ENCODE results near the gene MRPS26.
"Not testable (repeated sequence)": the region's sequence is repeated elsewhere in the genome, so short reads cannot be mapped to it uniquely, and the experiment has no call there.

Gene MRPS26

GRCh38 chr20:3074812-3075211, 29.0 kb downstream of the MRPS26 start:
- no peak overlapping the region for H3K4me2 ChIP-seq
- no peak overlapping the region for H2AFZ ChIP-seq (ENCODE audit: low read depth)
- TF ChIP-seq CTCF (conservative IDR thresholded peaks at IDR 0.05; ENCODE audit: low read depth, low read length), result no peak
- no peak overlapping the region for H3K27ac ChIP-seq
- no peaks in the 10 kb centered on the region for H4K20me1 ChIP-seq (ENCODE audit: insufficient read depth)
- no peak overlapping the region for H3K9ac ChIP-seq
- H3K27me3 ChIP-seq (ENCODE audit: insufficient read depth, low read depth), result no peaks in the 10 kb centered on the region
- no peaks in the 10 kb centered on the region for H3K36me3 ChIP-seq (ENCODE audit: insufficient read depth)
- H3K4me1 ChIP-seq (ENCODE audit: low read depth, poor library complexity, severe bottlenecking), result no peaks in the 10 kb centered on the region
- no peaks in the 10 kb centered on the region for H3K79me2 ChIP-seq (ENCODE audit: insufficient read depth, low read depth)
- H3K4me3 ChIP-seq (IDR thresholded peaks at IDR 0.05; ENCODE audit: insufficient read depth, low read depth, low read length), result no peak overlapping the region

- H3K27ac ChIP-seq; H3K4me1 ChIP-seq (ENCODE audit: low read depth, poor library complexity, severe bottlenecking); H3K27me3 ChIP-seq (ENCODE audit: insufficient read depth, low read depth); H3K79me2 ChIP-seq (ENCODE audit: insufficient read depth, low read depth); H3K4me2 ChIP-seq; H3K36me3 ChIP-seq (ENCODE audit: insufficient read depth); H2AFZ ChIP-seq (ENCODE audit: low read depth); H4K20me1 ChIP-seq (ENCODE audit: insufficient read depth); H3K9ac ChIP-seq; H3K4me3 ChIP-seq (IDR thresholded peaks at IDR 0.05; ENCODE audit: insufficient read depth, low read depth, low read length): not testable (repeated sequence)
Measured at GRCh38 chr20:3075315-3075714, 29.5 kb downstream of the MRPS26 start.

- H3K27me3 ChIP-seq (ENCODE audit: insufficient read depth, low read depth), result no peaks in the 10 kb centered on the region
- no peak overlapping the region for H2AFZ ChIP-seq (ENCODE audit: low read depth)
Measured at GRCh38 chr20:3077618-3078134, 31.8 kb downstream of the MRPS26 start.

GRCh38 chr20:3080939-3081388, 35.1 kb downstream of the MRPS26 start:
- H3K9ac ChIP-seq, result no peak overlapping the region
- H3K4me3 ChIP-seq (IDR thresholded peaks at IDR 0.05; ENCODE audit: insufficient read depth, low read depth, low read length), result no peak overlapping the region
- H4K20me1 ChIP-seq (ENCODE audit: insufficient read depth), result no peaks in the 10 kb centered on the region
- no peak overlapping the region for H3K4me2 ChIP-seq
- H3K4me1 ChIP-seq (ENCODE audit: low read depth, poor library complexity, severe bottlenecking), result no peaks in the 10 kb centered on the region
- no peaks in the 10 kb centered on the region for H3K27me3 ChIP-seq (ENCODE audit: insufficient read depth, low read depth)
- H2AFZ ChIP-seq (ENCODE audit: low read depth), result no peak overlapping the region
- no peaks in the 10 kb centered on the region for H3K79me2 ChIP-seq (ENCODE audit: insufficient read depth, low read depth)
- no peak overlapping the region for H3K27ac ChIP-seq
- H3K36me3 ChIP-seq (ENCODE audit: insufficient read depth), result no peaks in the 10 kb centered on the region
- no peak for TF ChIP-seq CTCF (conservative IDR thresholded peaks at IDR 0.05; ENCODE audit: low read depth, low read length)

More at GRCh38 chr20:3077618-3078134, 31.8 kb downstream of the MRPS26 start:
- no peak overlapping the region for H3K4me3 ChIP-seq (IDR thresholded peaks at IDR 0.05; ENCODE audit: insufficient read depth, low read depth, low read length)
- H3K9ac ChIP-seq, result no peak overlapping the region
- H3K36me3 ChIP-seq (ENCODE audit: insufficient read depth), result no peaks in the 10 kb centered on the region
- no peaks in the 10 kb centered on the region for H3K4me1 ChIP-seq (ENCODE audit: low read depth, poor library complexity, severe bottlenecking)
- no peak overlapping the region for H3K4me2 ChIP-seq
- TF ChIP-seq CTCF (conservative IDR thresholded peaks at IDR 0.05; ENCODE audit: low read depth, low read length), result no peak
- no peaks in the 10 kb centered on the region for H4K20me1 ChIP-seq (ENCODE audit: insufficient read depth)
- H3K79me2 ChIP-seq (ENCODE audit: insufficient read depth, low read depth), result no peaks in the 10 kb centered on the region
- no peak overlapping the region for H3K27ac ChIP-seq

- H3K27ac ChIP-seq, result no peak overlapping the region
- no peak for TF ChIP-seq CTCF (conservative IDR thresholded peaks at IDR 0.05; ENCODE audit: low read depth, low read length)
- H3K4me3 ChIP-seq (IDR thresholded peaks at IDR 0.05; ENCODE audit: insufficient read depth, low read depth, low read length), result no peak overlapping the region
- H3K4me1 ChIP-seq (ENCODE audit: low read depth, poor library complexity, severe bottlenecking), result no peaks in the 10 kb centered on the region
- no peaks in the 10 kb centered on the region for H4K20me1 ChIP-seq (ENCODE audit: insufficient read depth)
- H3K79me2 ChIP-seq (ENCODE audit: insufficient read depth, low read depth), result no peaks in the 10 kb centered on the region
- H3K27me3 ChIP-seq (ENCODE audit: insufficient read depth, low read depth), result no peaks in the 10 kb centered on the region
- H3K36me3 ChIP-seq (ENCODE audit: insufficient read depth), result no peaks in the 10 kb centered on the region
- no peak overlapping the region for H3K9ac ChIP-seq
- no peak overlapping the region for H3K4me2 ChIP-seq
- no peak overlapping the region for H2AFZ ChIP-seq (ENCODE audit: low read depth)
Measured at GRCh38 chr20:3081641-3082040, 35.8 kb downstream of the MRPS26 start.
